DMS114 treated with DMSO at 0.1 percent for 48 hours (cell line): ENCODE results near the gene MAP7.
"Not testable (repeated sequence)": the region's sequence is repeated elsewhere in the genome, so short reads cannot be mapped to it uniquely, and the experiment has no call there.

Experiments used
- DNase-seq: peaks from one replicate; lab custom pipeline; 2025; ENCODE audit not compliant: unreplicated experiment; lab: John Stamatoyannopoulos, UW

The MAP7 gene

GRCh38 chr6:136471922-136472321, 78.3 kb downstream of the MAP7 start:
- DNase-seq = no peak

GRCh38 chr6:136471372-136471771, 78.8 kb downstream of the MAP7 start:
- no peak for DNase-seq

- DNase-seq = no peak
Observed at GRCh38 chr6:136470044-136470443, 80.2 kb downstream of the MAP7 start.

- DNase-seq = no peak
Observed at GRCh38 chr6:136469154-136469553, 81.1 kb downstream of the MAP7 start.

- DNase-seq = no peak
Observed at GRCh38 chr6:136468711-136469110, 81.5 kb downstream of the MAP7 start.

- DNase-seq = no peak
Observed at GRCh38 chr6:136467186-136467585, 83.0 kb downstream of the MAP7 start.

GRCh38 chr6:136466777-136467176, 83.4 kb downstream of the MAP7 start:
- DNase-seq = no peak

- DNase-seq = no peak
Observed at GRCh38 chr6:136465766-136466303, 84.4 kb downstream of the MAP7 start.

- no peak for DNase-seq
Observed at GRCh38 chr6:136464874-136465273, 85.3 kb downstream of the MAP7 start.

GRCh38 chr6:136464148-136464547, 86.1 kb downstream of the MAP7 start:
- no peak for DNase-seq

- DNase-seq = no peak
Observed at GRCh38 chr6:136463743-136464142, 86.5 kb downstream of the MAP7 start.

- DNase-seq = no peak
Observed at GRCh38 chr6:136446579-136447187, 103.5 kb downstream of the MAP7 start.

- no peak for DNase-seq
Observed at GRCh38 chr6:136446145-136446544, 104.1 kb downstream of the MAP7 start.

- DNase-seq = no peak
Observed at GRCh38 chr6:136445063-136445462, 105.2 kb downstream of the MAP7 start.

- no peak for DNase-seq
Observed at GRCh38 chr6:136440203-136440602, 110.0 kb downstream of the MAP7 start.

GRCh38 chr6:136439514-136440190, 110.6 kb downstream of the MAP7 start:
- no peak for DNase-seq

GRCh38 chr6:136438441-136438840, 111.8 kb downstream of the MAP7 start:
- no peak for DNase-seq

GRCh38 chr6:136437246-136437645, 113.0 kb downstream of the MAP7 start:
- no peak for DNase-seq

GRCh38 chr6:136435101-136435500, 115.1 kb downstream of the MAP7 start:
- DNase-seq = no peak

- not testable (repeated sequence) for DNase-seq
Observed at GRCh38 chr6:136431306-136431705, 118.9 kb downstream of the MAP7 start.

- no peak for DNase-seq
Observed at GRCh38 chr6:136429264-136430065, 120.8 kb downstream of the MAP7 start.

GRCh38 chr6:136427378-136427717, 122.9 kb downstream of the MAP7 start:
- no peak for DNase-seq
